PC-9 (cell line): Measurements from ENCODE around the gene PTPRCAP. TPM values are rescaled to one million over a fixed set of nuclear protein-coding genes. Genes with fewer than 3 reads are reported as not detected.

Experiments
- BruUV-seq: library from RNA; stranded (reverse); fragments of 400-500 nt; replicated peaks from 2 replicates; lab custom pipeline; 2021; lab: Mats Ljungman, UMichigan
- CTCF ChIA-PET: fragments of 300-600 bp; sonication (Branson Sonifier 250); formaldehyde crosslinking; loops from one replicate; lab custom pipeline; 2022; ENCODE audit warnings: antibody characterized with exemption; lab: Charles Lee
- POLR2A ChIA-PET: fragments of 300-600 bp; sonication (Branson Sonifier 250); formaldehyde crosslinking; loops from one replicate; lab custom pipeline; 2022; ENCODE audit warnings: antibody characterized with exemption; ENCODE audit not compliant: unreplicated experiment; lab: Charles Lee
- DNase-seq, 2 experiments: peaks; one replicate each; pipeline versions ENCODE4 v3.0.0 to v3.0.0-alpha.2; 2015 to 2022; ENCODE audit warnings: mixed read lengths in 1 of 2
- H2AFZ ChIP-seq: fragments of 200-600 bp; sonication (generic); 2 replicates; pipeline ENCODE4 v1.8.1; 2017; ENCODE audit warnings: antibody characterized with exemption
- H3F3A ChIP-seq: fragments of 200-600 bp; sonication (generic); 2 replicates; pipeline ENCODE4 v1.8.1; 2017; ENCODE audit warnings: antibody characterized with exemption, mild to moderate bottlenecking, low read depth; ENCODE audit not compliant: insufficient read depth
- H3K27ac ChIP-seq: fragments of 200-600 bp; sonication (generic); 2 replicates; pipeline ENCODE4 v1.6.1; 2016; ENCODE audit warnings: mixed run types
- H3K27me3 ChIP-seq: fragments of 200-600 bp; sonication (generic); 2 replicates; pipeline ENCODE4 v1.6.1; 2016; ENCODE audit warnings: low read depth, mixed run types; ENCODE audit not compliant: insufficient read depth
- H3K36me3 ChIP-seq: fragments of 200-600 bp; sonication (generic); 2 replicates; pipeline ENCODE4 v1.6.1; 2016; ENCODE audit warnings: low read depth, mixed run types
- H3K4me1 ChIP-seq: fragments of 200-600 bp; sonication (generic); replicated peaks from 2 replicates; pipeline ENCODE4 v1.6.1; 2016; ENCODE audit warnings: mixed run types; ENCODE audit not compliant: insufficient read depth
- H3K4me2 ChIP-seq: fragments of 200-600 bp; sonication (generic); 2 replicates; pipeline ENCODE4 v1.6.1; 2017; ENCODE audit warnings: mixed run types
- H3K4me3 ChIP-seq: fragments of 200-600 bp; sonication (generic); 2 replicates; pipeline ENCODE4 v1.6.1; 2016; ENCODE audit warnings: mixed run types
- H3K79me2 ChIP-seq: fragments of 200-600 bp; sonication (generic); 2 replicates; pipeline ENCODE4 v1.6.1; 2017; ENCODE audit warnings: low read depth, mixed run types
- H3K9me2 ChIP-seq: fragments of 200-600 bp; sonication (generic); 2 replicates; pipeline ENCODE4 v1.8.1; 2017; ENCODE audit warnings: mild to moderate bottlenecking; ENCODE audit not compliant: insufficient read depth
- H3K9me3 ChIP-seq: fragments of 200-600 bp; sonication (generic); 2 replicates; pipeline ENCODE4 v1.8.1; 2016; ENCODE audit warnings: low read depth; ENCODE audit not compliant: insufficient read depth
- H4K20me1 ChIP-seq: fragments of 200-600 bp; sonication (generic); 2 replicates; pipeline ENCODE4 v1.8.1; 2017; ENCODE audit not compliant: insufficient read depth
- CTCF ChIP-seq: fragments of 200-600 bp; sonication (generic); conservative IDR thresholded peaks from 2 replicates; pipeline ENCODE4 v1.6.1; 2017; ENCODE audit warnings: mixed run types, antibody characterized with exemption, mild to moderate bottlenecking, moderate library complexity
- EZH2 ChIP-seq: fragments of 200-600 bp; sonication (generic); IDR thresholded peaks from 2 replicates; pipeline ENCODE4 v1.8.0; 2017; ENCODE audit warnings: antibody characterized with exemption, low read depth
- intact Hi-C: fragments of 100-400 bp; cut with micrococcal nuclease; formaldehyde crosslinking; loops from one replicate; pipeline ENCODE4 v1.10.0; 2022; ENCODE audit not compliant: unreplicated experiment
- total RNA-seq: library from RNA; stranded (reverse); gene quantifications from 2 replicates; pipeline ENCODE4 v1.2.3, GENCODE V29; 2021

PTPRCAP gene
- total RNA-seq, 1 experiment from 2014 or later: 1.3 TPM

GRCh38 chr11:67468456-67468758, 30.9 kb upstream of the PTPRCAP start:
- H3K4me2 ChIP-seq: peak overlapping the region; percentile 95
- H3K27ac ChIP-seq: peak overlapping the region; percentile 48
- no peaks in the 10 kb centered on the region for H3K9me3 ChIP-seq
- CTCF ChIA-PET: interaction anchor here (0.5 to 2.4 kb wide), 5 partner anchors 45 to 221 kb away, joined by 3 to 13 read pairs (median 4); partner anchors contain the start of genes CLCF1 and PPP1CA
- no peaks in the 10 kb centered on the region for H4K20me1 ChIP-seq
- TF ChIP-seq CTCF (no peak), EZH2 (no peak)
- peaks cover 39% of the 10 kb centered on the region for H3K4me1 ChIP-seq
- no peaks in the 10 kb centered on the region for H3K9me2 ChIP-seq
- H3K79me2 ChIP-seq: peaks cover 41% of the 10 kb centered on the region
- peak overlapping the region; percentile 92 for H3K4me3 ChIP-seq
- POLR2A ChIA-PET: interaction anchor here (0.6 to 0.8 kb wide), 6 partner anchors 67 to 852 kb away, joined by 3 to 7 read pairs (median 5); no protein-coding TSS in a partner anchor
- DNase-seq: no peak
- no peaks in the 10 kb centered on the region for H3K27me3 ChIP-seq
- intact Hi-C loops: loop anchor here (1.0 to 5.0 kb wide), 6 partner anchors 26 to 116 kb away; partner anchors contain the start of genes CORO1B, GSTP1, POLD4 and PPP1CA
- H2AFZ ChIP-seq: peak overlapping the region; percentile 81
- TSS peak; percentile 15 for BruUV-seq
- no peaks in the 10 kb centered on the region for H3K36me3 ChIP-seq
- H3F3A ChIP-seq: peaks cover 36% of the 10 kb centered on the region

GRCh38 chr11:67468056-67468455, 30.6 kb upstream of the PTPRCAP start:
- intact Hi-C loops: loop anchor here (1.0 to 5.0 kb wide), 6 partner anchors 25 to 116 kb away; partner anchors contain the start of genes CORO1B, GSTP1, POLD4 and PPP1CA
- H2AFZ ChIP-seq: peak overlapping the region; percentile 81
- peak overlapping the region; percentile 92 for H3K4me3 ChIP-seq
- H3K9me2 ChIP-seq: no peaks in the 10 kb centered on the region
- H4K20me1 ChIP-seq: no peaks in the 10 kb centered on the region
- peak; percentile 88 to 91 for DNase-seq
- no peaks in the 10 kb centered on the region for H3K9me3 ChIP-seq
- peak overlapping the region; percentile 95 for H3K4me2 ChIP-seq
- TF ChIP-seq CTCF (no peak), EZH2 (no peak)
- H3K27me3 ChIP-seq: no peaks in the 10 kb centered on the region
- H3K27ac ChIP-seq: peak overlapping the region; percentile 48
- H3K4me1 ChIP-seq: peaks cover 43% of the 10 kb centered on the region
- BruUV-seq: no TSS peak
- ChIA-PET POLR2A (interaction anchor here (0.6 to 0.8 kb wide), 3 partner anchors 114 to 319 kb away, joined by 3 to 7 read pairs (median 4); no protein-coding TSS in a partner anchor), CTCF (interaction anchor here (0.6 to 2.4 kb wide), 3 partner anchors 67 to 221 kb away, joined by 3 to 13 read pairs (median 9); partner anchors contain the start of genes CLCF1 and PPP1CA)
- H3K36me3 ChIP-seq: no peaks in the 10 kb centered on the region
- peaks cover 41% of the 10 kb centered on the region for H3K79me2 ChIP-seq
- H3F3A ChIP-seq: peaks cover 39% of the 10 kb centered on the region

- peaks cover 41% of the 10 kb centered on the region for H3K79me2 ChIP-seq
- no peak overlapping the region for H2AFZ ChIP-seq
- peak overlapping the region; percentile 95 for H3K4me2 ChIP-seq
- ChIA-PET POLR2A (interaction anchor here (0.6 to 0.8 kb wide), 2 partner anchors 136 to 228 kb away, joined by 3 to 19 read pairs; no protein-coding TSS in a partner anchor), CTCF (interaction anchor here (2.4 kb wide), 1 partner anchor 66 kb away, joined by 9 read pairs; the partner anchor contains the start of gene PPP1CA)
- H3K9me2 ChIP-seq: no peaks in the 10 kb centered on the region
- H3K27ac ChIP-seq: peak overlapping the region; percentile 48
- no peaks in the 10 kb centered on the region for H4K20me1 ChIP-seq
- BruUV-seq: no TSS peak
- TF ChIP-seq EZH2: no peak
- TF ChIP-seq CTCF: no peak
- no peaks in the 10 kb centered on the region for H3K9me3 ChIP-seq
- H3K4me1 ChIP-seq: peaks cover 45% of the 10 kb centered on the region
- H3F3A ChIP-seq: peaks cover 43% of the 10 kb centered on the region
- no peaks in the 10 kb centered on the region for H3K27me3 ChIP-seq
- no peaks in the 10 kb centered on the region for H3K36me3 ChIP-seq
- no peak for DNase-seq
- H3K4me3 ChIP-seq: peak overlapping the region; percentile 92; the same call in 1 of the 2 replicates
- intact Hi-C loops: loop anchor here (5.0 kb wide), 2 partner anchors 115 kb away; partner anchors contain the start of genes GSTP1 and POLD4
Observed at GRCh38 chr11:67466962-67467771, 29.7 kb upstream of the PTPRCAP start.
